ENCODE measurements around the gene MMAB.

MMAB gene

GRCh38 chr12:109554761-109555160, 18.5 kb downstream of the MMAB start:
- no peak overlapping the region for H3K4me3 ChIP-seq (ENCODE audit: insufficient read depth, low read depth, low read length, poor library complexity, severe bottlenecking)
- no peaks in the 10 kb centered on the region for H3K4me1 ChIP-seq (ENCODE audit: control insufficient read depth, insufficient read depth, low read length, poor library complexity, severe bottlenecking)
- H3K36me3 ChIP-seq (ENCODE audit: control insufficient read depth, insufficient read depth, low read length) = no peaks in the 10 kb centered on the region
- no peaks in the 10 kb centered on the region for H3K27me3 ChIP-seq (replicated peaks; ENCODE audit: control insufficient read depth, insufficient read depth, low read length, poor library complexity, severe bottlenecking)
- H3K27ac ChIP-seq (ENCODE audit: insufficient read depth, low read length, poor library complexity, severe bottlenecking) = no peak overlapping the region
- no peaks in the 10 kb centered on the region for H3K9me3 ChIP-seq (ENCODE audit: control insufficient read depth, low read length)
- no peak for DNase-seq

GRCh38 chr12:109553906-109554500, 19.3 kb downstream of the MMAB start:
- DNase-seq = no peak
- H3K4me1 ChIP-seq (ENCODE audit: control insufficient read depth, insufficient read depth, low read length, poor library complexity, severe bottlenecking) = no peaks in the 10 kb centered on the region
- H3K9me3 ChIP-seq (ENCODE audit: control insufficient read depth, low read length) = no peaks in the 10 kb centered on the region
- H3K27me3 ChIP-seq (replicated peaks; ENCODE audit: control insufficient read depth, insufficient read depth, low read length, poor library complexity, severe bottlenecking) = no peaks in the 10 kb centered on the region
- no peaks in the 10 kb centered on the region for H3K36me3 ChIP-seq (ENCODE audit: control insufficient read depth, insufficient read depth, low read length)
- H3K4me3 ChIP-seq (ENCODE audit: insufficient read depth, low read depth, low read length, poor library complexity, severe bottlenecking) = no peak overlapping the region
- H3K27ac ChIP-seq (ENCODE audit: insufficient read depth, low read length, poor library complexity, severe bottlenecking) = no peak overlapping the region

- no peak for DNase-seq
- H3K4me1 ChIP-seq (ENCODE audit: control insufficient read depth, insufficient read depth, low read length, poor library complexity, severe bottlenecking) = no peaks in the 10 kb centered on the region
- H3K9me3 ChIP-seq (ENCODE audit: control insufficient read depth, low read length) = no peaks in the 10 kb centered on the region
- H3K27me3 ChIP-seq (replicated peaks; ENCODE audit: control insufficient read depth, insufficient read depth, low read length, poor library complexity, severe bottlenecking) = no peaks in the 10 kb centered on the region
- no peaks in the 10 kb centered on the region for H3K36me3 ChIP-seq (ENCODE audit: control insufficient read depth, insufficient read depth, low read length)
- H3K4me3 ChIP-seq (ENCODE audit: insufficient read depth, low read depth, low read length, poor library complexity, severe bottlenecking) = no peak overlapping the region
- no peak overlapping the region for H3K27ac ChIP-seq (ENCODE audit: insufficient read depth, low read length, poor library complexity, severe bottlenecking)
These were observed 19.8 kb downstream of the MMAB start for GRCh38 chr12:109553483-109553882.

- no peak for DNase-seq
- no peaks in the 10 kb centered on the region for H3K4me1 ChIP-seq (ENCODE audit: control insufficient read depth, insufficient read depth, low read length, poor library complexity, severe bottlenecking)
- no peak overlapping the region for H3K27ac ChIP-seq (ENCODE audit: insufficient read depth, low read length, poor library complexity, severe bottlenecking)
- no peak overlapping the region for H3K4me3 ChIP-seq (ENCODE audit: insufficient read depth, low read depth, low read length, poor library complexity, severe bottlenecking)
- no peaks in the 10 kb centered on the region for H3K36me3 ChIP-seq (ENCODE audit: control insufficient read depth, insufficient read depth, low read length)
- no peaks in the 10 kb centered on the region for H3K27me3 ChIP-seq (replicated peaks; ENCODE audit: control insufficient read depth, insufficient read depth, low read length, poor library complexity, severe bottlenecking)
- no peaks in the 10 kb centered on the region for H3K9me3 ChIP-seq (ENCODE audit: control insufficient read depth, low read length)
These were observed 20.3 kb downstream of the MMAB start for GRCh38 chr12:109552971-109553370.

- no peaks in the 10 kb centered on the region for H3K27me3 ChIP-seq (replicated peaks; ENCODE audit: control insufficient read depth, insufficient read depth, low read length, poor library complexity, severe bottlenecking)
- H3K27ac ChIP-seq (ENCODE audit: insufficient read depth, low read length, poor library complexity, severe bottlenecking) = no peak overlapping the region
- H3K9me3 ChIP-seq (ENCODE audit: control insufficient read depth, low read length) = no peaks in the 10 kb centered on the region
- DNase-seq = no peak
- no peaks in the 10 kb centered on the region for H3K36me3 ChIP-seq (ENCODE audit: control insufficient read depth, insufficient read depth, low read length)
- no peaks in the 10 kb centered on the region for H3K4me1 ChIP-seq (ENCODE audit: control insufficient read depth, insufficient read depth, low read length, poor library complexity, severe bottlenecking)
- H3K4me3 ChIP-seq (ENCODE audit: insufficient read depth, low read depth, low read length, poor library complexity, severe bottlenecking) = no peak overlapping the region
These were observed 22.2 kb downstream of the MMAB start for GRCh38 chr12:109551108-109551507.

GRCh38 chr12:109550281-109550680, 23.0 kb downstream of the MMAB start:
- H3K36me3 ChIP-seq (ENCODE audit: control insufficient read depth, insufficient read depth, low read length) = no peaks in the 10 kb centered on the region
- DNase-seq = no peak
- no peak overlapping the region for H3K4me3 ChIP-seq (ENCODE audit: insufficient read depth, low read depth, low read length, poor library complexity, severe bottlenecking)
- H3K27ac ChIP-seq (ENCODE audit: insufficient read depth, low read length, poor library complexity, severe bottlenecking) = no peak overlapping the region
- no peaks in the 10 kb centered on the region for H3K9me3 ChIP-seq (ENCODE audit: control insufficient read depth, low read length)
- H3K27me3 ChIP-seq (replicated peaks; ENCODE audit: control insufficient read depth, insufficient read depth, low read length, poor library complexity, severe bottlenecking) = no peaks in the 10 kb centered on the region
- H3K4me1 ChIP-seq (ENCODE audit: control insufficient read depth, insufficient read depth, low read length, poor library complexity, severe bottlenecking) = no peaks in the 10 kb centered on the region

GRCh38 chr12:109549613-109550270, 23.6 kb downstream of the MMAB start:
- no peak overlapping the region for H3K4me3 ChIP-seq (ENCODE audit: insufficient read depth, low read depth, low read length, poor library complexity, severe bottlenecking)
- H3K27me3 ChIP-seq (replicated peaks; ENCODE audit: control insufficient read depth, insufficient read depth, low read length, poor library complexity, severe bottlenecking) = no peaks in the 10 kb centered on the region
- H3K36me3 ChIP-seq (ENCODE audit: control insufficient read depth, insufficient read depth, low read length) = no peaks in the 10 kb centered on the region
- DNase-seq = no peak
- H3K4me1 ChIP-seq (ENCODE audit: control insufficient read depth, insufficient read depth, low read length, poor library complexity, severe bottlenecking) = no peaks in the 10 kb centered on the region
- H3K27ac ChIP-seq (ENCODE audit: insufficient read depth, low read length, poor library complexity, severe bottlenecking) = no peak overlapping the region
- H3K9me3 ChIP-seq (ENCODE audit: control insufficient read depth, low read length) = no peaks in the 10 kb centered on the region

GRCh38 chr12:109548258-109548657, 25.0 kb downstream of the MMAB start:
- no peak for DNase-seq
- H3K4me1 ChIP-seq (ENCODE audit: control insufficient read depth, insufficient read depth, low read length, poor library complexity, severe bottlenecking) = no peaks in the 10 kb centered on the region
- no peak overlapping the region for H3K27ac ChIP-seq (ENCODE audit: insufficient read depth, low read length, poor library complexity, severe bottlenecking)
- no peak overlapping the region for H3K4me3 ChIP-seq (ENCODE audit: insufficient read depth, low read depth, low read length, poor library complexity, severe bottlenecking)
- H3K36me3 ChIP-seq (ENCODE audit: control insufficient read depth, insufficient read depth, low read length) = no peaks in the 10 kb centered on the region
- H3K27me3 ChIP-seq (replicated peaks; ENCODE audit: control insufficient read depth, insufficient read depth, low read length, poor library complexity, severe bottlenecking) = no peaks in the 10 kb centered on the region
- H3K9me3 ChIP-seq (ENCODE audit: control insufficient read depth, low read length) = no peaks in the 10 kb centered on the region

- H3K4me1 ChIP-seq (ENCODE audit: control insufficient read depth, insufficient read depth, low read length, poor library complexity, severe bottlenecking) = no peaks in the 10 kb centered on the region
- no peaks in the 10 kb centered on the region for H3K9me3 ChIP-seq (ENCODE audit: control insufficient read depth, low read length)
- H3K27ac ChIP-seq (ENCODE audit: insufficient read depth, low read length, poor library complexity, severe bottlenecking) = no peak overlapping the region
- H3K27me3 ChIP-seq (replicated peaks; ENCODE audit: control insufficient read depth, insufficient read depth, low read length, poor library complexity, severe bottlenecking) = no peaks in the 10 kb centered on the region
- H3K4me3 ChIP-seq (ENCODE audit: insufficient read depth, low read depth, low read length, poor library complexity, severe bottlenecking) = no peak overlapping the region
- DNase-seq = no peak
- H3K36me3 ChIP-seq (ENCODE audit: control insufficient read depth, insufficient read depth, low read length) = no peaks in the 10 kb centered on the region
These were observed 26.0 kb downstream of the MMAB start for GRCh38 chr12:109547286-109547685.

- Histone ChIP-seq H3K27me3 (replicated peaks; ENCODE audit: control insufficient read depth, insufficient read depth, low read length, poor library complexity, severe bottlenecking) (no peaks in the 10 kb centered on the region), H3K36me3 (ENCODE audit: control insufficient read depth, insufficient read depth, low read length) (no peaks in the 10 kb centered on the region), H3K4me1 (ENCODE audit: control insufficient read depth, insufficient read depth, low read length, poor library complexity, severe bottlenecking) (no peaks in the 10 kb centered on the region), H3K27ac (ENCODE audit: insufficient read depth, low read length, poor library complexity, severe bottlenecking) (no peak overlapping the region), H3K4me3 (ENCODE audit: insufficient read depth, low read depth, low read length, poor library complexity, severe bottlenecking) (no peak overlapping the region), H3K9me3 (ENCODE audit: control insufficient read depth, low read length) (no peaks in the 10 kb centered on the region)
- DNase-seq = no peak
These were observed 27.5 kb downstream of the MMAB start for GRCh38 chr12:109545826-109546225.
